Smooth muscle cell (in vitro differentiated cells): Measurements from ENCODE around the gene ERBB4. TPM values are rescaled to one million over a fixed set of nuclear protein-coding genes. Genes with fewer than 3 reads are reported as not detected.

Experiments used
- DNase-seq: peaks from one replicate; lab custom pipeline; 2025; ENCODE audit not compliant: unreplicated experiment; lab: John Stamatoyannopoulos, UW
- H2AFZ ChIP-seq: fragments of 200-600 bp; sonication (generic); 2 replicates; pipeline ENCODE4 v1.6.0; 2016; ENCODE audit warnings: antibody characterized with exemption, low read depth, mild to moderate bottlenecking
- H3F3A ChIP-seq: fragments of 200-600 bp; sonication (generic); 2 replicates; pipeline ENCODE4 v1.6.0; 2017; ENCODE audit warnings: antibody characterized with exemption, low read depth
- H3K27ac ChIP-seq: fragments of 200-600 bp; sonication (generic); 2 replicates; pipeline ENCODE4 v1.5.1; 2016; ENCODE audit warnings: low read depth, mild to moderate bottlenecking
- H3K27me3 ChIP-seq: fragments of 200-600 bp; sonication (generic); 2 replicates; pipeline ENCODE4 v1.6.1; 2016; ENCODE audit warnings: low read depth, mild to moderate bottlenecking
- H3K36me3 ChIP-seq: fragments of 200-600 bp; sonication (generic); 2 replicates; pipeline ENCODE4 v1.5.1; 2016; ENCODE audit warnings: low read depth
- H3K4me1 ChIP-seq: fragments of 200-600 bp; sonication (generic); 2 replicates; pipeline ENCODE4 v1.5.1; 2016; ENCODE audit warnings: low read depth
- H3K4me2 ChIP-seq: fragments of 200-600 bp; sonication (generic); 2 replicates; pipeline ENCODE4 v1.6.0; 2016; ENCODE audit warnings: mild to moderate bottlenecking
- H3K4me3 ChIP-seq: fragments of 200-600 bp; sonication (generic); 2 replicates; pipeline ENCODE4 v1.5.1; 2016; ENCODE audit warnings: mild to moderate bottlenecking
- H3K79me2 ChIP-seq: fragments of 200-600 bp; sonication (generic); 2 replicates; pipeline ENCODE4 v1.6.0; 2016; ENCODE audit warnings: low read depth, mild to moderate bottlenecking
- H3K9ac ChIP-seq: fragments of 200-600 bp; sonication (generic); 2 replicates; pipeline ENCODE4 v1.6.0; 2016; ENCODE audit warnings: low read depth
- H3K9me3 ChIP-seq: fragments of 200-600 bp; sonication (generic); replicated peaks from 2 replicates; pipeline ENCODE4 v1.5.1; 2016; ENCODE audit warnings: low read depth
- H4K20me1 ChIP-seq: fragments of 200-600 bp; sonication (generic); 2 replicates; pipeline ENCODE4 v1.6.0; 2016; ENCODE audit warnings: low read depth
- CTCF ChIP-seq: fragments of 200-600 bp; sonication (generic); IDR thresholded peaks from 2 replicates; pipeline ENCODE4 v1.5.1; 2017; ENCODE audit warnings: borderline replicate concordance, mild to moderate bottlenecking, antibody characterized with exemption; ENCODE audit not compliant: insufficient read depth, poor library complexity, severe bottlenecking
- WGBS: methylation state at CpG from one replicate; pipeline ENCODE4 v1.1.7; 2016; ENCODE audit warnings: low lambda C conversion rate; 5-methylcytosine and 5-hydroxymethylcytosine counted together
- polyA plus RNA-seq: library from polyadenylated mRNA; unstranded; fragments of >200 nt; fragmentation: Nextera tagmentation; extraction: Ambion mirVana; gene quantifications from 2 replicates; pipeline ENCODE4 v1.2.1, GENCODE V29; 2016
- total RNA-seq: library from RNA; depleted of rRNA; stranded (reverse); fragments of >200 nt; gene quantifications from 2 replicates; pipeline ENCODE4 v1.2.3, GENCODE V29; 2014

Gene ERBB4
- total and polyA plus RNA-seq, 2 experiments from 2014 or later: 0.67 TPM; not detected in 1

- Histone ChIP-seq H3K4me1 (no peaks in the 10 kb centered on the region), H3K4me3 (no peak overlapping the region), H4K20me1 (no peaks in the 10 kb centered on the region), H3K79me2 (no peaks in the 10 kb centered on the region), H3K36me3 (no peaks in the 10 kb centered on the region), H3K4me2 (no peak overlapping the region), H3K27me3 (no peaks in the 10 kb centered on the region), H3K27ac (no peak overlapping the region), H3K9me3 (no peaks in the 10 kb centered on the region), H3K9ac (no peak overlapping the region), H3F3A (no peaks in the 10 kb centered on the region), H2AFZ (no peak overlapping the region)
- WGBS: 39% methylated on average over 2 of the region's 2 CpGs
- TF ChIP-seq CTCF: no peak
- DNase-seq: no peak
Observed at GRCh38 chr2:212523756-212524155, 14.8 kb downstream of the ERBB4 start.

- TF ChIP-seq CTCF: peak; percentile 11
- 36% methylated on average over 2 of the region's 2 CpGs for WGBS
- Histone ChIP-seq H3K27ac (no peak overlapping the region), H3K9ac (no peak overlapping the region), H3F3A (no peaks in the 10 kb centered on the region), H3K4me3 (no peak overlapping the region), H3K9me3 (no peaks in the 10 kb centered on the region), H4K20me1 (no peaks in the 10 kb centered on the region), H3K27me3 (no peaks in the 10 kb centered on the region), H3K4me1 (no peaks in the 10 kb centered on the region), H3K36me3 (no peaks in the 10 kb centered on the region), H3K4me2 (no peak overlapping the region), H3K79me2 (no peaks in the 10 kb centered on the region), H2AFZ (no peak overlapping the region)
- no peak for DNase-seq
Observed at GRCh38 chr2:212520340-212520739, 18.3 kb downstream of the ERBB4 start.

GRCh38 chr2:212517693-212518092 is 20.9 kb downstream of the ERBB4 start:
- Histone ChIP-seq H3K27me3 (no peaks in the 10 kb centered on the region), H3K9me3 (no peaks in the 10 kb centered on the region), H3K4me2 (no peak overlapping the region), H4K20me1 (no peaks in the 10 kb centered on the region), H3F3A (no peaks in the 10 kb centered on the region), H2AFZ (no peak overlapping the region), H3K4me3 (no peak overlapping the region), H3K9ac (no peak overlapping the region), H3K79me2 (no peaks in the 10 kb centered on the region), H3K36me3 (no peaks in the 10 kb centered on the region), H3K4me1 (no peaks in the 10 kb centered on the region), H3K27ac (no peak overlapping the region)
- no peak for TF ChIP-seq CTCF
- no peak for DNase-seq
- 91% methylated on average over 1 of the region's 1 CpG for WGBS

- no peaks in the 10 kb centered on the region for H3K79me2 ChIP-seq
- no peak overlapping the region for H3K27ac ChIP-seq
- H2AFZ ChIP-seq: no peak overlapping the region
- H3K36me3 ChIP-seq: no peaks in the 10 kb centered on the region
- H3K9me3 ChIP-seq: no peaks in the 10 kb centered on the region
- no peaks in the 10 kb centered on the region for H3K27me3 ChIP-seq
- WGBS: 80% methylated on average over 2 of the region's 2 CpGs
- no peaks in the 10 kb centered on the region for H3F3A ChIP-seq
- no peak overlapping the region for H3K4me2 ChIP-seq
- no peaks in the 10 kb centered on the region for H4K20me1 ChIP-seq
- DNase-seq: no peak
- no peaks in the 10 kb centered on the region for H3K4me1 ChIP-seq
- no peak overlapping the region for H3K4me3 ChIP-seq
- no peak for TF ChIP-seq CTCF
- no peak overlapping the region for H3K9ac ChIP-seq
Observed at GRCh38 chr2:212505586-212505985, 33.0 kb downstream of the ERBB4 start.
